A673 (cell line): ENCODE results near the gene ADGRL4. TPM values are rescaled to one million over a fixed set of nuclear protein-coding genes. Genes with fewer than 3 reads are reported as not detected.

Experiments used
- BruUV-seq: library from RNA; stranded (reverse); fragments of 400-500 nt; replicated peaks from 2 replicates; lab custom pipeline; 2021; lab: Mats Ljungman, UMichigan
- CTCF ChIA-PET: fragments of 300-600 bp; sonication (Branson Sonifier 250); formaldehyde crosslinking; loops from one replicate; lab custom pipeline; 2022; ENCODE audit warnings: antibody characterized with exemption; lab: Charles Lee
- POLR2A ChIA-PET: fragments of 300-600 bp; sonication (Branson Sonifier 250); formaldehyde crosslinking; loops from one replicate; lab custom pipeline; 2022; ENCODE audit warnings: antibody characterized with exemption; ENCODE audit not compliant: low non-redundant PET; lab: Charles Lee
- DNase-seq: peaks from one replicate; pipeline ENCODE4 v3.0.0-alpha.2; 2015; ENCODE audit warnings: low spot score
- H3K27ac ChIP-seq: fragments of 200-600 bp; sonication (generic); 2 replicates; pipeline ENCODE4 v1.5.1; 2016; ENCODE audit warnings: mixed run types, low read depth, mild to moderate bottlenecking, mixed read lengths, antibody characterized with exemption, low read length; ENCODE audit not compliant: poor library complexity, severe bottlenecking
- H3K27me3 ChIP-seq: fragments of 200-600 bp; sonication (generic); replicated peaks from 2 replicates; pipeline ENCODE4 v1.6.1; 2017; ENCODE audit warnings: mixed run types, low read depth, mild to moderate bottlenecking, mixed read lengths, antibody characterized with exemption, low read length; ENCODE audit not compliant: insufficient read depth, poor library complexity
- H3K36me3 ChIP-seq: fragments of 200-600 bp; sonication (generic); 2 replicates; pipeline ENCODE4 v1.6.1; 2016; ENCODE audit warnings: mixed run types, mild to moderate bottlenecking, mixed read lengths, antibody characterized with exemption, low read length; ENCODE audit not compliant: insufficient read depth, poor library complexity, severe bottlenecking
- H3K4me1 ChIP-seq: fragments of 200-600 bp; sonication (generic); 2 replicates; pipeline ENCODE4 v1.6.1; 2017; ENCODE audit warnings: mixed run types, mild to moderate bottlenecking, mixed read lengths, antibody characterized with exemption, low read length; ENCODE audit not compliant: insufficient read depth, poor library complexity, severe bottlenecking
- H3K4me3 ChIP-seq: fragments of 200-600 bp; sonication (generic); 2 replicates; pipeline ENCODE4 v1.5.1; 2016; ENCODE audit warnings: low read depth, mixed run types, mild to moderate bottlenecking, mixed read lengths, low read length; ENCODE audit not compliant: poor library complexity, severe bottlenecking
- H3K9me3 ChIP-seq: fragments of 200-600 bp; sonication (generic); 2 replicates; pipeline ENCODE4 v1.6.1; 2016; ENCODE audit warnings: mixed run types, low read depth, mild to moderate bottlenecking, mixed read lengths, antibody characterized with exemption, low read length; ENCODE audit not compliant: poor library complexity, severe bottlenecking
- CTCF ChIP-seq: fragments of 300-800, 200-600 bp; sonication (generic); conservative IDR thresholded peaks from 2 replicates; pipeline ENCODE4 v1.5.1; 2017; ENCODE audit warnings: low read depth, mild to moderate bottlenecking, antibody characterized with exemption, low read length, moderate library complexity, mixed read lengths
- EZH2 ChIP-seq: fragments of 200-600 bp; sonication (generic); IDR thresholded peaks from 2 replicates; pipeline ENCODE4 v1.6.1; 2017; ENCODE audit warnings: borderline replicate concordance, low read depth, mild to moderate bottlenecking, mixed read lengths, antibody characterized with exemption, low read length; ENCODE audit not compliant: poor library complexity, severe bottlenecking
- intact Hi-C: fragments of 100-400 bp; cut with micrococcal nuclease; formaldehyde crosslinking; loops from one replicate; pipeline ENCODE4 v1.10.0; 2022; ENCODE audit not compliant: unreplicated experiment
- total RNA-seq: library from RNA; stranded (reverse); gene quantifications from 2 replicates; pipeline ENCODE4 v1.2.3, GENCODE V29; 2021

Gene ADGRL4
- total RNA-seq, 1 experiment from 2014 or later = not detected

GRCh38 chr1:79037085-79037484 lies 30.6 kb upstream of the ADGRL4 start:
- Histone ChIP-seq H3K4me1 (peaks cover 4% of the 10 kb centered on the region), H3K27ac (no peak overlapping the region), H3K36me3 (no peaks in the 10 kb centered on the region), H3K27me3 (no peaks in the 10 kb centered on the region), H3K9me3 (peaks cover 14% of the 10 kb centered on the region), H3K4me3 (no peak overlapping the region)
- intact Hi-C loops = no loop called here
- DNase-seq = no peak
- ChIA-PET CTCF (no interaction called here), POLR2A (no interaction called here)
- no peak for TF ChIP-seq CTCF
- no peak for TF ChIP-seq EZH2
- no TSS peak for BruUV-seq

GRCh38 chr1:79012500-79012899 lies 6.0 kb upstream of the ADGRL4 start:
- intact Hi-C loops = no loop called here
- Histone ChIP-seq H3K27me3 (no peaks in the 10 kb centered on the region), H3K4me3 (no peak overlapping the region), H3K4me1 (no peaks in the 10 kb centered on the region), H3K36me3 (no peaks in the 10 kb centered on the region), H3K9me3 (no peaks in the 10 kb centered on the region), H3K27ac (no peak overlapping the region)
- no peak for DNase-seq
- no TSS peak for BruUV-seq
- ChIA-PET CTCF (no interaction called here), POLR2A (no interaction called here)
- TF ChIP-seq EZH2 = no peak
- no peak for TF ChIP-seq CTCF

GRCh38 chr1:79010589-79010988 lies 4.1 kb upstream of the ADGRL4 start:
- POLR2A ChIA-PET = no interaction called here
- Histone ChIP-seq H3K27me3 (no peaks in the 10 kb centered on the region), H3K4me3 (no peak overlapping the region), H3K9me3 (no peaks in the 10 kb centered on the region), H3K27ac (no peak overlapping the region), H3K4me1 (no peaks in the 10 kb centered on the region), H3K36me3 (no peaks in the 10 kb centered on the region)
- TF ChIP-seq EZH2 (no peak), CTCF (no peak)
- DNase-seq = no peak
- CTCF ChIA-PET = no interaction called here
- BruUV-seq = no TSS peak
- intact Hi-C loops = no loop called here
